H1 (cell line): ENCODE results near the gene SOX12. TPM values are rescaled to one million over a fixed set of nuclear protein-coding genes. Genes with fewer than 3 reads are reported as not detected.

Source experiments
- ASH2L ChIP-seq: fragments of 200-600, 300-600 bp; sonication (generic); IDR thresholded peaks from one replicate; pipeline ENCODE4 v1.7.1; 2017; ENCODE audit warnings: low read length
- ATF2 ChIP-seq: IDR thresholded peaks from 2 replicates; pipeline ENCODE4 v1.6.1; 2012; ENCODE audit warnings: low read length, inconsistent platforms
- CBX8 ChIP-seq: fragments of 300-800, 300-1000 bp; sonication (generic); IDR thresholded peaks from 2 replicates; pipeline ENCODE4 v1.7.1; 2016; ENCODE audit warnings: low read depth, low read length, borderline replicate concordance
- CEBPB ChIP-seq: IDR thresholded peaks from 2 replicates; pipeline ENCODE4 v1.6.1; 2012; ENCODE audit warnings: low read depth, low read length
- CHD2 ChIP-seq: IDR thresholded peaks from 2 replicates; pipeline ENCODE4 v1.6.1; 2012; ENCODE audit warnings: low read length, improper control_type of control experiment
- CREB1 ChIP-seq: IDR thresholded peaks from 2 replicates; pipeline ENCODE4 v1.6.1; 2012; ENCODE audit warnings: inconsistent platforms
- EP300 ChIP-seq, 2 experiments: IDR thresholded peaks; 1 replicate in 1 of 2; 2 replicates in 1 of 2; pipeline ENCODE4 v1.6.1; 2011 to 2012; ENCODE audit warnings: low read depth in 2 of 2, low read length in 2 of 2, mild to moderate bottlenecking in 2 of 2, borderline replicate concordance in 1 of 2, inconsistent platforms in 1 of 2, moderate library complexity in 1 of 2
- FOSL1 ChIP-seq: IDR thresholded peaks from 2 replicates; pipeline ENCODE4 v1.6.1; 2011; ENCODE audit warnings: mild to moderate bottlenecking, low read depth, low read length, moderate library complexity; ENCODE audit not compliant: insufficient read depth
- GABPA ChIP-seq: IDR thresholded peaks from 2 replicates; pipeline ENCODE4 v1.6.1; 2011; ENCODE audit warnings: mild to moderate bottlenecking, low read length, moderate library complexity, borderline replicate concordance; ENCODE audit not compliant: insufficient read depth
- KDM4A ChIP-seq: IDR thresholded peaks from one replicate; pipeline ENCODE4 v1.7.1; 2012; ENCODE audit warnings: low read depth, mild to moderate bottlenecking, moderate library complexity, low read length, inconsistent platforms; ENCODE audit not compliant: severe bottlenecking
- NRF1 ChIP-seq: IDR thresholded peaks from 2 replicates; pipeline ENCODE4 v1.6.1; 2011; ENCODE audit warnings: mild to moderate bottlenecking, low read depth, low read length, improper control_type of control experiment
- POLR2AphosphoS5 ChIP-seq: IDR thresholded peaks from 2 replicates; pipeline ENCODE4 v1.6.1; 2011; ENCODE audit warnings: low read depth, low read length
- POU5F1 ChIP-seq: IDR thresholded peaks from 2 replicates; pipeline ENCODE4 v1.6.1; 2011; ENCODE audit warnings: low read depth, mild to moderate bottlenecking, low read length, moderate library complexity
- RBBP5 ChIP-seq: IDR thresholded peaks from 2 replicates; pipeline ENCODE4 v1.7.1; 2012; ENCODE audit warnings: low read depth, mild to moderate bottlenecking, inconsistent platforms, low read length, moderate library complexity, borderline replicate concordance
- RFX5 ChIP-seq: IDR thresholded peaks from 2 replicates; pipeline ENCODE4 v1.6.1; 2011; ENCODE audit warnings: low read depth, low read length, improper control_type of control experiment, borderline replicate concordance
- RNF2 ChIP-seq: fragments of 200-900, 300-1000 bp; sonication (generic); IDR thresholded peaks from 2 replicates; pipeline ENCODE4 v1.7.1; 2016; ENCODE audit warnings: borderline replicate concordance, low read depth, mild to moderate bottlenecking, antibody characterized with exemption, low read length; ENCODE audit not compliant: poor library complexity, severe bottlenecking; ENCODE audit errors: missing control alignments
- SIN3A ChIP-seq, 2 experiments: IDR thresholded peaks in 1 of 2; conservative IDR thresholded peaks in 1 of 2; 2 replicates each; pipeline ENCODE4 v1.6.1; 2011 to 2012; ENCODE audit warnings: low read length in 2 of 2, improper control_type of control experiment in 1 of 2, low read depth in 1 of 2, mild to moderate bottlenecking in 1 of 2
- SP1 ChIP-seq: IDR thresholded peaks from 2 replicates; pipeline ENCODE4 v1.6.1; 2011; ENCODE audit warnings: low read depth, low read length
- TAF1 ChIP-seq: IDR thresholded peaks from 2 replicates; pipeline ENCODE4 v1.6.1; 2011; ENCODE audit warnings: mild to moderate bottlenecking, low read depth, low read length
- ZNF274 ChIP-seq: IDR thresholded peaks from 2 replicates; pipeline ENCODE4 v1.7.0; 2012; ENCODE audit warnings: low read length, borderline replicate concordance; ENCODE audit errors: extremely low read depth
- polyA plus RNA-seq, 7 experiments: library from polyadenylated mRNA; depleted of rRNA in 3 of 7; stranded (reverse) in 5 of 7; unstranded in 2 of 7; fragments of >200 nt in 5 of 7; fragments of 200-250 nt in 2 of 7; gene quantifications; 1 replicate in 5 of 7; 2 replicates in 1 of 7; 4 replicates in 1 of 7; pipeline versions ENCODE4 v1.2.1 to v1.2.3, GENCODE V29; 2011 to 2013; ENCODE audit warnings: missing spikeins in 2 of 7, mixed read lengths in 2 of 7
- total RNA-seq: library from RNA; stranded (reverse); fragmentation: NEBNext Ultra II Directional; extraction: Animal tissue kit (Norgen Biotek cat#: 25700); gene quantifications from 2 replicates; pipeline ENCODE4 v1.2.1, GENCODE V29; 2021

The SOX12 gene
- total and polyA plus RNA-seq, 2 of the 8 experiments (the other 6 are each of a cell fraction or from before 2014, with no cell fraction given), result 6.4 to 63.0 TPM

- TF ChIP-seq TAF1, result peak; percentile 77; the same call in 1 of the 2 replicates
- TF ChIP-seq CBX8, result no peak
- peak in 1 of 2 experiments; percentile 65; a peak in 1 of 3 replicates for TF ChIP-seq EP300 (IDR thresholded peaks at IDR 0.05; ENCODE audit: borderline replicate concordance in 1 of 2, low read depth in 2 of 2, low read length in 2 of 2)
- no peak for TF ChIP-seq ATF2
- no peak for TF ChIP-seq FOSL1
- peak; percentile 74; the same call in 1 of the 2 replicates for TF ChIP-seq SP1
- TF ChIP-seq POLR2AphosphoS5, result peak; percentile 82; the same call in 1 of the 2 replicates
- TF ChIP-seq SIN3A (conservative IDR thresholded peaks at IDR 0.05 in 1 of 2, IDR thresholded peaks at IDR 0.05 in 1 of 2; ENCODE audit: low read depth in 1 of 2, low read length in 2 of 2), result peak; percentile 88 to 92; a peak in 3 of 4 replicates
- peak; percentile 48 for TF ChIP-seq KDM4A
- no peak for TF ChIP-seq POU5F1
- no peak for TF ChIP-seq CHD2
- peak; percentile 68; the same call in 1 of the 2 replicates for TF ChIP-seq RBBP5
- TF ChIP-seq ZNF274, result no peak
- peak; percentile 73 for TF ChIP-seq ASH2L
- no peak for TF ChIP-seq RNF2
- TF ChIP-seq CEBPB, result no peak
- no peak for TF ChIP-seq RFX5
- peak; percentile 83 for TF ChIP-seq CREB1
- TF ChIP-seq GABPA, result peak; percentile 50; the same call in 1 of the 2 replicates
- TF ChIP-seq NRF1, result no peak
- TF ChIP-seq, all 59 proteins: peak for 13
Observed at GRCh38 chr20:347640-348484, 22.5 kb downstream of the SOX12 start (continued).
